ENCODE results near the gene ANKRD44. TPM values are rescaled to one million over a fixed set of nuclear protein-coding genes. Genes with fewer than 3 reads are reported as not detected.

Gene ANKRD44
- total RNA-seq, 1 experiment from 2014 or later: 7.8 TPM

- H3K4me1 ChIP-seq (ENCODE audit: control insufficient read depth, insufficient read depth, low read length): no peaks in the 10 kb centered on the region
- H3K27me3 ChIP-seq (ENCODE audit: control insufficient read depth, insufficient read depth, low read length): no peaks in the 10 kb centered on the region
- CTCF ChIA-PET: no interaction called here
- intact Hi-C loops (cut with micrococcal nuclease; ENCODE audit: unreplicated experiment) (no loop called here), in situ Hi-C loops (cut with HindIII; ENCODE audit: low pct_unique_long_range_greater_than_20kb, low sequenced_read_pairs) (no loop called here)
- no peaks in the 10 kb centered on the region for H3K36me3 ChIP-seq (ENCODE audit: control insufficient read depth, insufficient read depth, low read length)
- no TSS peak for BruUV-seq (replicated peaks)
- ATAC-seq: no peak
- H3K27ac ChIP-seq (ENCODE audit: low read length): no peak overlapping the region
- no peaks in the 10 kb centered on the region for H3K9me3 ChIP-seq (ENCODE audit: control insufficient read depth, insufficient read depth, low read depth, low read length)
- no peak for DNase-seq (ENCODE audit: low read depth, low spot score)
- no peak for TF ChIP-seq POLR2AphosphoS5 (IDR thresholded peaks at IDR 0.05; ENCODE audit: low read depth, low read length)
- no peak for TF ChIP-seq CTCF (IDR thresholded peaks at IDR 0.05)
- TF ChIP-seq REST (IDR thresholded peaks at IDR 0.05; ENCODE audit: insufficient read depth in 1 of 2, low read depth in 2 of 2, low read length in 1 of 2): no peak
- TF ChIP-seq TCF7L2 (IDR thresholded peaks at IDR 0.05; ENCODE audit: low read depth, low read length): no peak
- TF ChIP-seq SIN3A (IDR thresholded peaks at IDR 0.05; ENCODE audit: borderline replicate concordance, insufficient read depth, low read depth, low read length): no peak
- POLR2A ChIA-PET: no interaction called here
- no peak overlapping the region for H3K4me3 ChIP-seq (ENCODE audit: low read depth in 2 of 2, low read length in 2 of 2)
Measured at GRCh38 chr2:197116306-197116879, 194.2 kb downstream of the ANKRD44 start.

- Histone ChIP-seq H3K9me3 (ENCODE audit: control insufficient read depth, insufficient read depth, low read depth, low read length) (no peaks in the 10 kb centered on the region), H3K4me1 (ENCODE audit: control insufficient read depth, insufficient read depth, low read length) (no peaks in the 10 kb centered on the region), H3K27me3 (ENCODE audit: control insufficient read depth, insufficient read depth, low read length) (no peaks in the 10 kb centered on the region), H3K27ac (ENCODE audit: low read length) (no peak overlapping the region), H3K4me3 (ENCODE audit: low read depth in 2 of 2, low read length in 2 of 2) (no peak overlapping the region), H3K36me3 (ENCODE audit: control insufficient read depth, insufficient read depth, low read length) (no peaks in the 10 kb centered on the region)
- BruUV-seq (replicated peaks): no TSS peak
- in situ Hi-C loops (cut with HindIII; ENCODE audit: low pct_unique_long_range_greater_than_20kb, low sequenced_read_pairs) (no loop called here), intact Hi-C loops (cut with micrococcal nuclease; ENCODE audit: unreplicated experiment) (no loop called here)
- CTCF ChIA-PET: no interaction called here
- POLR2A ChIA-PET: no interaction called here
- DNase-seq (ENCODE audit: low read depth, low spot score) (no peak), ATAC-seq (no peak)
- TF ChIP-seq SIN3A (IDR thresholded peaks at IDR 0.05; ENCODE audit: borderline replicate concordance, insufficient read depth, low read depth, low read length): no peak
- TF ChIP-seq POLR2AphosphoS5 (IDR thresholded peaks at IDR 0.05; ENCODE audit: low read depth, low read length): no peak
- no peak for TF ChIP-seq TCF7L2 (IDR thresholded peaks at IDR 0.05; ENCODE audit: low read depth, low read length)
- TF ChIP-seq CTCF (IDR thresholded peaks at IDR 0.05): no peak
- no peak for TF ChIP-seq REST (IDR thresholded peaks at IDR 0.05; ENCODE audit: insufficient read depth in 1 of 2, low read depth in 2 of 2, low read length in 1 of 2)
Measured at GRCh38 chr2:197115325-197115724, 195.3 kb downstream of the ANKRD44 start.
